GM23338 (cell line): ENCODE data around the gene MYRF. TPM values are rescaled to one million over a fixed set of nuclear protein-coding genes. Genes with fewer than 3 reads are reported as not detected.

ENCODE experiments used
- ATAC-seq: fragments of 200-7000 bp; cut with Tn5 transposase; 3 replicates; pipeline ENCODE4 v1.9.1; 2020
- DNase-seq: peaks from one replicate; pipeline ENCODE4 v3.0.0-alpha.2; 2015; ENCODE audit warnings: low spot score
- H2AFZ ChIP-seq: fragments of 200-600 bp; sonication (generic); 2 replicates; pipeline ENCODE4 v1.8.0; 2016; ENCODE audit warnings: antibody characterized with exemption, mild to moderate bottlenecking, moderate library complexity
- H3F3A ChIP-seq: fragments of 200-600 bp; sonication (generic); replicated peaks from 2 replicates; pipeline ENCODE4 v1.8.0; 2017; ENCODE audit warnings: antibody characterized with exemption, mixed run types, low read depth
- H3K27ac ChIP-seq: fragments of 200-600 bp; sonication (generic); 2 replicates; pipeline ENCODE4 v1.6.1; 2016; ENCODE audit warnings: low read depth
- H3K27me3 ChIP-seq: fragments of 200-600 bp; sonication (generic); 2 replicates; pipeline ENCODE4 v1.8.0; 2016; ENCODE audit warnings: mild to moderate bottlenecking, mixed run types, moderate library complexity; ENCODE audit not compliant: insufficient read depth
- H3K36me3 ChIP-seq: fragments of 200-600 bp; sonication (generic); 2 replicates; pipeline ENCODE4 v1.8.0; 2016; ENCODE audit warnings: mild to moderate bottlenecking; ENCODE audit not compliant: insufficient read depth
- H3K4me1 ChIP-seq: fragments of 200-600 bp; sonication (generic); 2 replicates; pipeline ENCODE4 v1.8.0; 2016; ENCODE audit warnings: mild to moderate bottlenecking, moderate library complexity; ENCODE audit not compliant: insufficient read depth
- H3K4me2 ChIP-seq: fragments of 200-600 bp; sonication (generic); 2 replicates; pipeline ENCODE4 v1.7.1; 2017; ENCODE audit warnings: mixed run types
- H3K4me3 ChIP-seq: fragments of 200-600 bp; sonication (generic); 2 replicates; pipeline ENCODE4 v1.6.1; 2016; ENCODE audit warnings: mixed run types
- H3K79me2 ChIP-seq: fragments of 200-600 bp; sonication (generic); replicated peaks from 2 replicates; pipeline ENCODE4 v1.8.0; 2017; ENCODE audit warnings: mild to moderate bottlenecking; ENCODE audit not compliant: insufficient read depth
- H3K9me2 ChIP-seq: fragments of 200-600 bp; sonication (generic); 2 replicates; pipeline ENCODE4 v1.8.0; 2017; ENCODE audit not compliant: insufficient read depth
- H4K20me1 ChIP-seq: fragments of 200-600 bp; sonication (generic); replicated peaks from 2 replicates; pipeline ENCODE4 v1.8.0; 2017; ENCODE audit warnings: mild to moderate bottlenecking; ENCODE audit not compliant: insufficient read depth
- H3K27ac Mint-ChIP-seq: 2 replicates; pipeline ENCODE4 v1.8.0; 2020; ENCODE audit warnings: inconsistent platforms, mild to moderate bottlenecking, moderate library complexity, mixed read lengths
- H3K27me3 Mint-ChIP-seq: 3 replicates; pipeline ENCODE4 v1.8.0; 2022; ENCODE audit warnings: low read depth, mild to moderate bottlenecking, moderate library complexity, mixed read lengths, inconsistent platforms; ENCODE audit not compliant: insufficient read depth, poor library complexity
- H3K36me3 Mint-ChIP-seq: 3 replicates; pipeline ENCODE4 v1.8.0; 2021; ENCODE audit warnings: low read depth, mild to moderate bottlenecking, inconsistent platforms, moderate library complexity, mixed read lengths
- H3K4me1 Mint-ChIP-seq: 3 replicates; pipeline ENCODE4 v1.8.0; 2020; ENCODE audit warnings: mild to moderate bottlenecking, inconsistent platforms, mixed read lengths
- H3K4me3 Mint-ChIP-seq: 3 replicates; pipeline ENCODE4 v1.8.0; 2021; ENCODE audit warnings: moderate library complexity, mild to moderate bottlenecking, inconsistent platforms, mixed read lengths
- H3K9me3 Mint-ChIP-seq: 3 replicates; pipeline ENCODE4 v1.8.0; 2020; ENCODE audit warnings: moderate library complexity, mild to moderate bottlenecking, inconsistent platforms, mixed read lengths
- CREB1 ChIP-seq: fragments of 250-450 bp; sonication (Bioruptor Pico); IDR thresholded peaks from 2 replicates; pipeline ENCODE4 v1.5.0; 2020; ENCODE audit warnings: low read depth, mild to moderate bottlenecking, moderate library complexity
- EZH2 ChIP-seq: fragments of 200-600 bp; sonication (generic); IDR thresholded peaks from one replicate; pipeline ENCODE4 v1.8.0; 2017; ENCODE audit warnings: antibody characterized with exemption, mild to moderate bottlenecking, low read depth; ENCODE audit not compliant: unreplicated experiment
- POLR2AphosphoS5 ChIP-seq: IDR thresholded peaks from 2 replicates; pipeline ENCODE4 v1.6.1; 2016; ENCODE audit warnings: antibody characterized with exemption, low read depth
- STAT1 ChIP-seq: IDR thresholded peaks from one replicate; pipeline ENCODE4 v1.6.1; 2016; ENCODE audit warnings: antibody characterized with exemption; ENCODE audit not compliant: unreplicated experiment
- ZNF331 ChIP-seq: fragments of 250-450 bp; sonication (Bioruptor Pico); IDR thresholded peaks from 2 replicates; pipeline ENCODE4 v1.5.0; 2020; ENCODE audit warnings: low read depth, mild to moderate bottlenecking, moderate library complexity
- polyA plus RNA-seq: library from polyadenylated mRNA; unstranded; fragments of >200 nt; fragmentation: Nextera tagmentation; extraction: Ambion mirVana; gene quantifications from 2 replicates; pipeline ENCODE4 v1.2.1, GENCODE V29; 2016
- total RNA-seq: library from RNA; depleted of rRNA; stranded (reverse); fragments of >200 nt; shearing (Covaris generic); gene quantifications from 2 replicates; pipeline ENCODE4 v1.2.3, GENCODE V29; 2014
- TF ChIP-seq, protein P1 (sequence below): fragments of 250-450 bp; sonication (Bioruptor Pico); IDR thresholded peaks from 2 replicates; pipeline ENCODE4 v1.5.0; 2020; ENCODE audit warnings: mild to moderate bottlenecking, moderate library complexity
- TF ChIP-seq, protein P2 (sequence below), 2 experiments: fragments of 200-600 bp in 1 of 2; sonication (generic) in 1 of 2; conservative IDR thresholded peaks; 2 replicates each; pipeline versions ENCODE4 v1.5.1 to v1.6.1; 2016 to 2017; ENCODE audit warnings: antibody characterized with exemption in 2 of 2, low read depth in 2 of 2, mild to moderate bottlenecking in 2 of 2, moderate library complexity in 1 of 2

Gene MYRF
- total and polyA plus RNA-seq, 2 experiments from 2014 or later: 1.9 to 5.5 TPM

- TF ChIP-seq, protein P1, sequence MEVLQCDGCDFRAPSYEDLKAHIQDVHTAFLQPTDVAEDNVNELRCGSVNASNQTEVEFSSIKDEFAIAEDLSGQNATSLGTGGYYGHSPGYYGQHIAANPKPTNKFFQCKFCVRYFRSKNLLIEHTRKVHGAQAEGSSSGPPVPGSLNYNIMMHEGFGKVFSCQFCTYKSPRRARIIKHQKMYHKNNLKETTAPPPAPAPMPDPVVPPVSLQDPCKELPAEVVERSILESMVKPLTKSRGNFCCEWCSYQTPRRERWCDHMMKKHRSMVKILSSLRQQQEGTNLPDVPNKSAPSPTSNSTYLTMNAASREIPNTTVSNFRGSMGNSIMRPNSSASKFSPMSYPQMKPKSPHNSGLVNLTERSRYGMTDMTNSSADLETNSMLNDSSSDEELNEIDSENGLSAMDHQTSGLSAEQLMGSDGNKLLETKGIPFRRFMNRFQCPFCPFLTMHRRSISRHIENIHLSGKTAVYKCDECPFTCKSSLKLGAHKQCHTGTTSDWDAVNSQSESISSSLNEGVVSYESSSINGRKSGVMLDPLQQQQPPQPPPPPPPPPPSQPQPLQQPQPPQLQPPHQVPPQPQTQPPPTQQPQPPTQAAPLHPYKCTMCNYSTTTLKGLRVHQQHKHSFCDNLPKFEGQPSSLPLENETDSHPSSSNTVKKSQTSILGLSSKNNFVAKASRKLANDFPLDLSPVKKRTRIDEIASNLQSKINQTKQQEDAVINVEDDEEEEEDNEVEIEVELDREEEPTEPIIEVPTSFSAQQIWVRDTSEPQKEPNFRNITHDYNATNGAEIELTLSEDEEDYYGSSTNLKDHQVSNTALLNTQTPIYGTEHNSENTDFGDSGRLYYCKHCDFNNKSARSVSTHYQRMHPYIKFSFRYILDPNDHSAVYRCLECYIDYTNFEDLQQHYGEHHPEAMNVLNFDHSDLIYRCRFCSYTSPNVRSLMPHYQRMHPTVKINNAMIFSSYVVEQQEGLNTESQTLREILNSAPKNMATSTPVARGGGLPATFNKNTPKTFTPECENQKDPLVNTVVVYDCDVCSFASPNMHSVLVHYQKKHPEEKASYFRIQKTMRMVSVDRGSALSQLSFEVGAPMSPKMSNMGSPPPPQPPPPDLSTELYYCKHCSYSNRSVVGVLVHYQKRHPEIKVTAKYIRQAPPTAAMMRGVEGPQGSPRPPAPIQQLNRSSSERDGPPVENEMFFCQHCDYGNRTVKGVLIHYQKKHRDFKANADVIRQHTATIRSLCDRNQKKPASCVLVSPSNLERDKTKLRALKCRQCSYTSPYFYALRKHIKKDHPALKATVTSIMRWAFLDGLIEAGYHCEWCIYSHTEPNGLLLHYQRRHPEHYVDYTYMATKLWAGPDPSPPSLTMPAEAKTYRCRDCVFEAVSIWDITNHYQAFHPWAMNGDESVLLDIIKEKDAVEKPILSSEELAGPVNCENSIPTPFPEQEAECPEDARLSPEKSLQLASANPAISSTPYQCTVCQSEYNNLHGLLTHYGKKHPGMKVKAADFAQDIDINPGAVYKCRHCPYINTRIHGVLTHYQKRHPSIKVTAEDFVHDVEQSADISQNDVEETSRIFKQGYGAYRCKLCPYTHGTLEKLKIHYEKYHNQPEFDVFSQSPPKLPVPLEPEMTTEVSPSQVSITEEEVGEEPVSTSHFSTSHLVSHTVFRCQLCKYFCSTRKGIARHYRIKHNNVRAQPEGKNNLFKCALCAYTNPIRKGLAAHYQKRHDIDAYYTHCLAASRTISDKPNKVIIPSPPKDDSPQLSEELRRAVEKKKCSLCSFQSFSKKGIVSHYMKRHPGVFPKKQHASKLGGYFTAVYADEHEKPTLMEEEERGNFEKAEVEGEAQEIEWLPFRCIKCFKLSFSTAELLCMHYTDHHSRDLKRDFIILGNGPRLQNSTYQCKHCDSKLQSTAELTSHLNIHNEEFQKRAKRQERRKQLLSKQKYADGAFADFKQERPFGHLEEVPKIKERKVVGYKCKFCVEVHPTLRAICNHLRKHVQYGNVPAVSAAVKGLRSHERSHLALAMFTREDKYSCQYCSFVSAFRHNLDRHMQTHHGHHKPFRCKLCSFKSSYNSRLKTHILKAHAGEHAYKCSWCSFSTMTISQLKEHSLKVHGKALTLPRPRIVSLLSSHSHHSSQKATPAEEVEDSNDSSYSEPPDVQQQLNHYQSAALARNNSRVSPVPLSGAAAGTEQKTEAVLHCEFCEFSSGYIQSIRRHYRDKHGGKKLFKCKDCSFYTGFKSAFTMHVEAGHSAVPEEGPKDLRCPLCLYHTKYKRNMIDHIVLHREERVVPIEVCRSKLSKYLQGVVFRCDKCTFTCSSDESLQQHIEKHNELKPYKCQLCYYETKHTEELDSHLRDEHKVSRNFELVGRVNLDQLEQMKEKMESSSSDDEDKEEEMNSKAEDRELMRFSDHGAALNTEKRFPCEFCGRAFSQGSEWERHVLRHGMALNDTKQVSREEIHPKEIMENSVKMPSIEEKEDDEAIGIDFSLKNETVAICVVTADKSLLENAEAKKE (CRISPR knock-in tag): no peak
- TF ChIP-seq POLR2AphosphoS5: no peak; the same call in 1 of the 2 replicates
- no peak for TF ChIP-seq EZH2
- TF ChIP-seq, protein P2, sequence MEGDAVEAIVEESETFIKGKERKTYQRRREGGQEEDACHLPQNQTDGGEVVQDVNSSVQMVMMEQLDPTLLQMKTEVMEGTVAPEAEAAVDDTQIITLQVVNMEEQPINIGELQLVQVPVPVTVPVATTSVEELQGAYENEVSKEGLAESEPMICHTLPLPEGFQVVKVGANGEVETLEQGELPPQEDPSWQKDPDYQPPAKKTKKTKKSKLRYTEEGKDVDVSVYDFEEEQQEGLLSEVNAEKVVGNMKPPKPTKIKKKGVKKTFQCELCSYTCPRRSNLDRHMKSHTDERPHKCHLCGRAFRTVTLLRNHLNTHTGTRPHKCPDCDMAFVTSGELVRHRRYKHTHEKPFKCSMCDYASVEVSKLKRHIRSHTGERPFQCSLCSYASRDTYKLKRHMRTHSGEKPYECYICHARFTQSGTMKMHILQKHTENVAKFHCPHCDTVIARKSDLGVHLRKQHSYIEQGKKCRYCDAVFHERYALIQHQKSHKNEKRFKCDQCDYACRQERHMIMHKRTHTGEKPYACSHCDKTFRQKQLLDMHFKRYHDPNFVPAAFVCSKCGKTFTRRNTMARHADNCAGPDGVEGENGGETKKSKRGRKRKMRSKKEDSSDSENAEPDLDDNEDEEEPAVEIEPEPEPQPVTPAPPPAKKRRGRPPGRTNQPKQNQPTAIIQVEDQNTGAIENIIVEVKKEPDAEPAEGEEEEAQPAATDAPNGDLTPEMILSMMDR (conservative IDR thresholded peaks at IDR 0.05; ENCODE audit: low read depth in 2 of 2): no peak
- no peak for TF ChIP-seq ZNF331 (CRISPR knock-in tag)
- TF ChIP-seq STAT1: no peak
These were observed 75.9 kb downstream of the MYRF start (continued) for GRCh38 chr11:61828379-61828628.

DNA sequence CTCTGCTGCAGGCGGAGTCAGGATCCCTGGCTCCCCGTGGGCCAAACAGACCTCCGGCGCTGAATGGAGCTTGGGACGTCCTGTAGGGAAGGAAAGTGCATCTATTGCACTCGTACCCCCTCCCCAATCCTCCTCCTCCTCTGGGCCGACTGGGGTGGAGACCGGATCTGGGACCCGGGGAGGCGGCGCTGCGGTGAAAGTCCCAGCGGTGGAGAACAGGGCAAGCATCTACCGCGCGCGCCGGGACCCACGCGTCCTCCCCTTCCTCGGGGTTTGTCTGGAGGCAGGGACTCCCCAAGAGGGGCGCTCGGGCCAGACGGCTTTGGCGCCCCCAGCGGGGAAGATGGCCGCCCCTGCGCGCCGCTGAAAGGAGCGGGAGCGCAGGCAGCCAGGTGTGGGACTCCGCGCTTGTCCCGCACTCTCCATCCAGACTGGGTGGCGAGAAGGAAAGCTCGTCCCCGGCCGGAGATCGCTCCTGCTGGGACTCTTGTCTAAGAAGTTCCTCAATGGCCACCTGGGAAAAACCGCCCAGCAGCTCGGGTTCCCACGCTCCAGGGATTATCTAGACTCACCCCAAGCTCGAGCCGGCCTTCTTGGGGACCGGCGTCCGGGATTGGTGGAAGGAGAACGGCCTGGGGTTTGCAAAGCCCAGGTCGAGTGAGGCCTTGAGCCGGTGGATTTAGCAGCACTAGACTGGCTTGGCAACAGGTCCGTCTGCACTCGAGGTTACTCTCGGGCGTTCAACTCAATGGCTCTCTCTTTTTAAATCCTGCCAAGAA, 76.4 kb downstream of the MYRF start:
- Histone ChIP-seq H4K20me1 (peaks cover 41% of the 10 kb centered on the region), H2AFZ (no peak overlapping the region)
- peak; percentile 61 for ATAC-seq

More for the DNA sequence above, 76.4 kb downstream of the MYRF start:
- Histone ChIP-seq H3K27ac (peak overlapping the region; percentile 99), H3K27me3 (no peaks in the 10 kb centered on the region), H3K9me2 (no peaks in the 10 kb centered on the region), H3K4me3 (peak overlapping the region; percentile 99), H3K4me2 (peak overlapping the region; percentile 100), H3K36me3 (no peaks in the 10 kb centered on the region; the same call in 1 of the 2 replicates), H3K4me1 (peaks cover 57% of the 10 kb centered on the region), H3K79me2 (peaks cover 60% of the 10 kb centered on the region), H3F3A (peaks cover 48% of the 10 kb centered on the region)
- no peak for TF ChIP-seq CREB1 (CRISPR knock-in tag)
- TF ChIP-seq, protein P2 (conservative IDR thresholded peaks at IDR 0.05; ENCODE audit: low read depth in 2 of 2): peak; percentile 49 to 50
- H3K4me3 Mint-ChIP-seq: peak overlapping the region; percentile 87
- DNase-seq: peak; percentile 72
- H3K9me3 Mint-ChIP-seq: peaks cover 3% of the 10 kb centered on the region; the same call in 1 of the 3 replicates
- peaks cover 55% of the 10 kb centered on the region for H3K4me1 Mint-ChIP-seq
- H3K27ac Mint-ChIP-seq: peak overlapping the region; percentile 95
- peaks cover 34% of the 10 kb centered on the region for H3K36me3 Mint-ChIP-seq
- H3K27me3 Mint-ChIP-seq: peaks cover 26% of the 10 kb centered on the region
